ENCODE measurements around the gene MARCHF9. TPM values are rescaled to one million over a fixed set of nuclear protein-coding genes. Genes with fewer than 3 reads are reported as not detected.

MARCHF9 gene
- total RNA-seq, 4 donors from 2014 or later = 10.6 to 16.6 (median 12.8) TPM

DNA sequence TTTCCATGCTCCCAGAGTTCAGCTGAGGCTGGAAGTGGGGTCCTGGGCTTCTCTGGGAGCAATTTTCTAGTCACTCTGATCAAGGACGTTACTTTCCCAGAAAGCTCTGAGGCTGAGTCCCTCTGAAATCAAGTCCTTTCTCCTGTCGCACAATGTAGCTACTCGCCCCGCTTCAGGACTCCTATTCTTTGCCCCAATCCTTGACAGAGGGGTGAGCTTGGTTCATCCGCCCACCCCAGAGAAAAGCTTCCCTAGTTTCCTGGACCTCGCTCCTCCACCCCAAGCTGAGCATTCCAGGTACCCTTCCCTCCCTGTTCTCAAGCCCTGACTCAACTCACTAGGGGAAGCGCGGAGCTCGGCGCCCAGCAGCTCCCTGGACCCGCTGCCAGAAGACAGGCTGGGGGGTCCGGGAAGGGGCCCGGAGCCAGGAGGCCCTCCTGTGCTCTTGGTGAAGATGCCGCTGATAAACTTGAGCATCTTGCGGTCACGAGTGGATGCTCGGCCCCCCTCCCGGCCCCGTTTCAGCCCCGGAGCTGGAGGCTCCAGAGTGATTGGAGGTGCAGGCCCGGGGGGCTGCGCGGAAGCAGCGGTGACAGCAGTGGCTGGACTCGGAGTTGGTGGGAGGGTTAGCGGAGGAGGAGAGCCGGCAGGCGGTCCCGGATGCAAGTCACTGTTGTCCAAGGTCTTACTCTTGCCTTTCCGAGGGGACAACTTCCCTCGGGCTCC is 18.0 kb upstream of the MARCHF9 start:
- no peak overlapping the region for H3K4me3 ChIP-seq (ENCODE audit: low read depth, poor library complexity, severe bottlenecking)
- WGBS, 2 donors = 9 to 22% methylated on average over 28 to 29 of the region's 31 CpGs
- intact Hi-C loops (cut with DNase I; ENCODE audit: low total_unique reads) = no loop called here
- DNase-seq (ENCODE audit: low spot score in 2 of 2) = no peak
- TF ChIP-seq, protein P1, sequence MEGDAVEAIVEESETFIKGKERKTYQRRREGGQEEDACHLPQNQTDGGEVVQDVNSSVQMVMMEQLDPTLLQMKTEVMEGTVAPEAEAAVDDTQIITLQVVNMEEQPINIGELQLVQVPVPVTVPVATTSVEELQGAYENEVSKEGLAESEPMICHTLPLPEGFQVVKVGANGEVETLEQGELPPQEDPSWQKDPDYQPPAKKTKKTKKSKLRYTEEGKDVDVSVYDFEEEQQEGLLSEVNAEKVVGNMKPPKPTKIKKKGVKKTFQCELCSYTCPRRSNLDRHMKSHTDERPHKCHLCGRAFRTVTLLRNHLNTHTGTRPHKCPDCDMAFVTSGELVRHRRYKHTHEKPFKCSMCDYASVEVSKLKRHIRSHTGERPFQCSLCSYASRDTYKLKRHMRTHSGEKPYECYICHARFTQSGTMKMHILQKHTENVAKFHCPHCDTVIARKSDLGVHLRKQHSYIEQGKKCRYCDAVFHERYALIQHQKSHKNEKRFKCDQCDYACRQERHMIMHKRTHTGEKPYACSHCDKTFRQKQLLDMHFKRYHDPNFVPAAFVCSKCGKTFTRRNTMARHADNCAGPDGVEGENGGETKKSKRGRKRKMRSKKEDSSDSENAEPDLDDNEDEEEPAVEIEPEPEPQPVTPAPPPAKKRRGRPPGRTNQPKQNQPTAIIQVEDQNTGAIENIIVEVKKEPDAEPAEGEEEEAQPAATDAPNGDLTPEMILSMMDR (IDR thresholded peaks at IDR 0.05) = no peak
- TF ChIP-seq POLR2A (IDR thresholded peaks at IDR 0.05) = no peak

DNA sequence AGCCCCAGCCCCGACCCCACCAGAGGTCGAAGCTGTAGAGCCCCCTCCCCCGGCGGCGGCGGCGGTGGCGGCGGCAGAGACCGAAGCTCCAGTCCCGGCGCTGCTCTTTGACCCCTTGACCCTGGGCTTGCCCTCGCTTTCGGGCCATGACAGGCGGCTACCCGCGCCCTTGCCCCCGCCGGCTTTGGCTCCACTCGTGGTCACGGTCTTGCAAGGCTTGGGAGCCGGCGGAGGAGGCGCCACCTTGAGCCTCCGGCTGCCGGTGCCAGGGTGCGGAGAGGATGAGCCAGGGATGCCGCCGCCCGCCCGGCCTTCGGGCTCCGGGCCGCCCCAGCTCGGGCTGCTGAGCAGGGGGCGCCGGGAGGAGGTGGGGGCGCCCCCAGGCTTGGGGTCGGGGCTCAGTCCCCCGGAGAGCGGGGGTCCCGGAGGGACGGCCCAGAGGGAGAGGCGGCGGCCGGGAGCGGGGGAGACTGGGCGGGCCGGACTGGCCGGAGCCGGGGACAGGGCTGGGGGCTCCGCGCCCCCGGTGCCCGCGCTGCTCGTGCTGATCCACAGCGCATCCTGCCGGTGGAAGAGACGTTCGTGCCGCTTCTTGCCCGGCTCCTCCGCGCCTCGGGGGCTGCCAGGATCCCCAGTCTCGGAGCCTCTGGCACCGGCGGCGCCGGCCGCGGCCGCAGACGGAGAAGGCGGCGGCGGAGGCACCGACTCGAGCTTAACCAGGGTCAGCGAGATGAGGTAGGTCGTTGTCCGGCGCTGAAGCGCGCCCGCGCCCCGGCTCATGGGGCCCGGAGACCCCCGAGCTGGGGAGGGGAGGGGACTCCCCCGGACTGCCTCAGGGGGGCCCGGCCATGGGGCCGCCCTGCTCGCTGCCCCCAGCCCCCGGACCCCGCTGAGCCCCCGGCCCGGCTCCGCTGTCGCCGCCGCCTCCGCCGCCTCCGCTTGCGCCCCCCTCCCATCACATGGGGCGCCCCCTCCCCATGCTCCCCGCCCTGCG is 17.1 kb upstream of the MARCHF9 start:
- no peak for TF ChIP-seq POLR2A (IDR thresholded peaks at IDR 0.05)
- TF ChIP-seq, protein P1 (IDR thresholded peaks at IDR 0.05) = no peak
- DNase-seq (ENCODE audit: low spot score in 2 of 2) = no peak
- no peak overlapping the region for H3K4me3 ChIP-seq (ENCODE audit: low read depth, poor library complexity, severe bottlenecking)
- intact Hi-C loops (cut with DNase I; ENCODE audit: low total_unique reads) = no loop called here
- WGBS, 2 donors = 27 to 31% methylated on average over 26 to 32 of the region's 110 CpGs

DNA sequence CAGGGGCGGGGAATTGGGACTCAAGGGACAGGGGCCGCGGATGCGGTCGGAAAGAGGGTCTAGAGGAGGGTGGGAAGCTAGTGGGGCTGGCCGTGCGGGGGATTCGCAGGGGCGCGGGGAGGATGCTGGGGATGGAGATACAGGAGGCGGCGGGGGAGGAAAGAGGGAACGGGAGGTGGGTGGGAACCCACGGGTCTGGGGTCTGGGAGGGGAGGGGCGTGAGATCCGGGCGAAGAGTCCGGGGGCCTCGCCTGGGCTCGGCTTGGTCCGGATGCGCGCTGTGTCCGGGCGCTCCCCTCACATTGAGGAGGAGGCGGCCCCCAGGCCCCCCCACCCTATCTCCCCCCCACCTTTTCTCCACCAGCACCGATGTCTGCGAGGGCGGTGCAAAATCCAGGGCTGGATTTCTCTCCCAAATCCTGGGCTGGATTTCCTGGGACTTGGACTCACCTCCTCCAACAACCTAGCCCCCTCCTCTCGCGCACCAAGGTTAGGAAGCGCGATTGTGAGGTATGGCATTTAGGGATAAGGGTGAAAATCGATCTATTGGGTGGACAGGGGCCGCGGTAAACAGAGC is 16.2 kb upstream of the MARCHF9 start, which contains the start of gene AGAP2:
TSS of gene AGAP2 (minus strand) at position 82 of the 577 bp plus-strand sequence. CDS start 496 bp downstream, outside the sequence.
- no peak within 1 kb of the TSS for H3K4me3 ChIP-seq (ENCODE audit: low read depth, poor library complexity, severe bottlenecking)
- TF ChIP-seq POLR2A (IDR thresholded peaks at IDR 0.05) = no peak
- TF ChIP-seq, protein P1 (IDR thresholded peaks at IDR 0.05) = no peak
- intact Hi-C loops (cut with DNase I; ENCODE audit: low total_unique reads) = no loop called here
- no peak for DNase-seq (ENCODE audit: low spot score in 2 of 2)
- WGBS, 2 donors = 16 to 33% methylated on average over 34 to 36 of the region's 36 CpGs

DNA sequence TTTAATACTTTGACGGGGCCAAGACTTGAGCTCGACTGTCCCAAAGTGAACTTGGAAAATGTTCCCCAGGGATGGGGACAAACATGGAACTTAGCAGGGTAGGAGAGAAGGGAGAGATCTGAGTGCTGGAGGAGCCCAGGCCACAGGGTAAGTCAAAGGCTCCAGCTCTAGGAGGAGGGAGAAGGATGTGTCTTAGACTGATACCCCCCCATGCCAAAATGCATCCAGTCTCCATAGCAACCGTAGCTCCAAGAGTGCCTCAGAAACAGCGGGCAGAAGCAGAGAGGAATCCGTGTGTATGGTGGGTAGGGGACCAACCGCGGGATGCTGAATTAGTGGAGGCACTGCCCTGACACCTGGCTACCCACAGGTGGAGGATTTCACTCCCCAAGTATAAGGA is 15.5 kb upstream of the MARCHF9 start:
- 19 to 32% methylated on average over 7 of the region's 7 CpGs for WGBS, 2 donors
- no peak for DNase-seq (ENCODE audit: low spot score in 2 of 2)
- intact Hi-C loops (cut with DNase I; ENCODE audit: low total_unique reads) = no loop called here
- TF ChIP-seq, protein P1 (IDR thresholded peaks at IDR 0.05) = no peak
- TF ChIP-seq POLR2A (IDR thresholded peaks at IDR 0.05) = no peak
- no peak overlapping the region for H3K4me3 ChIP-seq (ENCODE audit: low read depth, poor library complexity, severe bottlenecking)

DNA sequence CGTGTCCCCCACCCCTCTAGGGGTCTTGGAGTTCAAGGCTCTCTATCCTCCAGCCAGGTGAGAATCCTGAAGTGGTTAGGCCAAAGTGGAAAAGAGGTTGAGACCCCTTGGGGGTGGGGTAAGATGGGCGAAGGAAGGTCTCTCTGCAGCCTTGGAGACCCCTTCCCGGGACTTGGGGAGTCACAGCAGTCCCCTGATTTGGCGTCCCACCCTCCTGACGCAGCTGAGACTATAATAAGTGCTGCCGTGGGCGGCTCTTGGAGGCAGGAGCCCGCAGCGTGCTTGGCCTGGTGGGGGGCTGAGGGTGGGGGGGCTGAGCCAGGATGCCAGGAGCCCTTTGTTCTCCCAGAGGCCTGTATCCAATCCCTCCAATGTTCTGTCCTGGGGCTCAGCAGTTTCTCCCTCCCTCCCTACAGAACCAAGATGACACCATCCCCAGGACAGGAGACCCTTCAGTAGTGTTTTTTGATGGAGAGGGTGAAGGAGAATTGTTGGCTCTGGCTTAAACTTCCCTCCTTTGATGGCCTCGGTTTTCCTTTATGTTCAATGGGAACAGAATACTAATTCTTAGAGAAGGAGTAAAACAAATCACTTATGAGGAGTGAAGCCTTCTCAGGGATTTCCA is 14.9 kb upstream of the MARCHF9 start:
- peak in 1 of 2 donors; percentile 70 for DNase-seq (ENCODE audit: low spot score in 2 of 2)
- intact Hi-C loops (cut with DNase I; ENCODE audit: low total_unique reads) = no loop called here
- 59 to 62% methylated on average over 7 to 10 of the region's 10 CpGs for WGBS, 2 donors
- TF ChIP-seq, protein P1 (IDR thresholded peaks at IDR 0.05) = no peak
- no peak for TF ChIP-seq POLR2A (IDR thresholded peaks at IDR 0.05)
- H3K4me3 ChIP-seq (ENCODE audit: low read depth, poor library complexity, severe bottlenecking) = no peak overlapping the region

Measured in lower leg skin (tissue), 4 donors.